Stomach (tissue), 4 donors: ENCODE measurements around the gene DHX57.

Source experiments
- CTCF ChIP-seq, 7 experiments: fragments of 450-650 bp in 4 of 7; fragments of 200-600 bp in 3 of 7; sonication (generic) in 3 of 7; IDR thresholded peaks; one replicate each; pipeline ENCODE4 v1.5.1; 2016 to 2019; ENCODE audit warnings: antibody characterized with exemption in 7 of 7, control low read depth in 2 of 7, mild to moderate bottlenecking in 1 of 7
- POLR2A ChIP-seq, 4 donors: fragments of 450-650 bp; IDR thresholded peaks; one replicate each; pipeline ENCODE4 v1.6.1; 2016; ENCODE audit warnings: antibody characterized with exemption in 4 of 4, control low read depth in 2 of 4, mild to moderate bottlenecking in 1 of 4, moderate library complexity in 1 of 4
- POLR2AphosphoS5 ChIP-seq, 3 donors: sonication (generic); formaldehyde crosslinking; IDR thresholded peaks; one replicate each; pipeline ENCODE4 v1.6.1; 2016; ENCODE audit warnings: antibody characterized with exemption in 3 of 3

- TF ChIP-seq POLR2AphosphoS5 (IDR thresholded peaks at IDR 0.05) (no peak), CTCF (IDR thresholded peaks at IDR 0.05) (no peak), POLR2A (IDR thresholded peaks at IDR 0.05) (no peak)
These were observed 4.3 kb downstream of the DHX57 start for GRCh38 chr2:38871432-38871831.
